Posterior vena cava (tissue), 2 donors: Measurements from ENCODE around the gene MGAT4B. TPM values are rescaled to one million over a fixed set of nuclear protein-coding genes. Genes with fewer than 3 reads are reported as not detected.
A peak's percentile ranks its signal among the peaks of the same experiment; 100 is the strongest.
"Not testable (repeated sequence)": the region's sequence is repeated elsewhere in the genome, so short reads cannot be mapped to it uniquely, and the experiment has no call there.

ENCODE experiments used
- DNase-seq: peaks from one replicate; pipeline ENCODE4 v3.0.0-alpha.2; 2020; ENCODE audit warnings: low spot score
- intact Hi-C, 2 donors: fragments of 100-400 bp; cut with DNase I; formaldehyde crosslinking; loops; one replicate each; pipeline versions ENCODE4 v1.14.1 to v1.14.2; 2022 to 2023
- long read RNA-seq, 2 donors: library from polyadenylated mRNA; unstranded; transcript quantifications; one replicate each; pipeline ENCODE4 v2.0.0, GENCODE V29; 2020 to 2021
- total RNA-seq, 2 donors: library from RNA; stranded (reverse); fragmentation: NEBNext Ultra II Directional; extraction: Animal tissue kit (Norgen Biotek cat#: 25700); gene quantifications; one replicate each; pipeline ENCODE4 v1.2.1, GENCODE V29; 2021
- donor health status: DM: yes; HTN: yes; CAD: no.
- donor health status: DM: yes; HTN: yes; CAD: no.

The MGAT4B gene
- 10 to 100 TPM; 54.6 to 62.8 TPM for total RNA-seq
- long read RNA-seq, donor 1, transcript MGAT4B-201 (15 exons, 2,446 nt): major isoform, 15 of 20 reads
- long read RNA-seq, donor 1, partial matches to known transcripts: 4 of 20 reads
- long read RNA-seq, donor 1, other reads (novel, unspliced or antisense): 1 of 20 reads
- long read RNA-seq, donor 2, partial matches to known transcripts: 9 of 13 reads
- long read RNA-seq, donor 2, other reads (novel, unspliced or antisense): 1 of 13 reads

DNA sequence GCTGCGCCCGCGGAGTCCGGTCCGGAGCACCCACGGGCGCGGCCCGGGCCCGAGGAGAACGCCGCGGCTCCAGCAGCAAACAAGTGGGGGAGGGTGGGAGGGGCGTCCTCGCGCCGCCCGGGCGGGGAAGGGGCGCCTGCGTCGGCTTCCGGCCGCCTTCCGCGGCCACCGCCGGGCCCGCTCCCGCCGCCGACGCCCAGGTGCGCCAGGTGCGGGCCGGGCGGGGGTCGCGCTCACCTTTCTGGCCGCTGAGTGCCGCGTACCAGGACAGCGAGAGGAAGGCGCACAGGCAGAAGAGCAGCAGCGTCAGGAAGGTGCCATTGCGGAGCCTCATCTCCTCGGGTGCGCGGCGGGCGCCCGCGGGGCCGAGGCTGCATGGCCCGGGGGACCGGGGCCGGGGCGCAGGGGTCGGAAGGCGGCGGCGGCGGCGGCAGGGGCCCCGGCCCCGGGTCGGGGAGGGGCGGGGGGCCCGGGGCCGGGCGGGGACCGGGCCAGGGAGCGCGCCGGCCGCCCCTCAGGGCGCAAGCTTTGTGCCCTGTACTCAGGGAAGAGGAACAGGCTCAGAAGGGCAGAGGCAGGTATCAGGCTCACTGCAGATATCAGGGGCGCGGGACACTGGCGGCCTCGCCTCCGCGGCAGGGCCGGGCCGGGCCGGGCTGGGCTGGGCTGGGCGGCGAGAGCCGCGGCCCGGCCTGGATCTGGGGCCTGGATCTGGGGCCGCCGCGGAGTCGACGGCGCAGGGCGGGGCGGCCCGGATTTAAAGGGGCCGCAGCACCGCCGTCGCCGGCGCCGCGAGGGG lies at the start of gene MGAT4B:
MGAT4B (minus strand) TSS at position 617 of the 799 bp plus-strand sequence; CDS start at position 334, 283 bp downstream.
- intact Hi-C loops: loop anchor here in 1 of 2 donors (2.0 kb wide), 1 partner anchor 14 kb away; the partner anchor contains the start of gene SQSTM1
- DNase-seq: peak; percentile 91

DNA sequence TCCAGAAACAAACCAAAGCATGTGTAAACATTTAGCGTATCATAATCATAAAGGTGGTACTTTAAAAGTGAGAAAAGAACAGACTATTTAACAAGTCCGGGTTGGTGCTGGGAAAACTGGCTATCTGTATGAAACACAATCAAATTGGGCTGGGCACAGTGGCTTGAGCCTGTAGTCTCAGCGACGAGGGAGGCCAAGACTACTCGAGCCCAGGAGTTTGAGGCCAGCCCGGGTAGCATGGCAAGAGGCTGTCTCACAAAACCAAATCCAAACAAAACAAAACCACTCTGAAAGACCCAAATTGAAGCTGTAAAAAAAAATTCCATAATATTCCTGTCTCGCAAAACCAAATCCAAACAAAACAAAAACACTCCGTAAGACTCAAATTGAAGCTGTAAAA lies 47.7 kb upstream of the MGAT4B start:
- intact Hi-C loops: no loop called here
- peak; percentile 61 for DNase-seq

DNA sequence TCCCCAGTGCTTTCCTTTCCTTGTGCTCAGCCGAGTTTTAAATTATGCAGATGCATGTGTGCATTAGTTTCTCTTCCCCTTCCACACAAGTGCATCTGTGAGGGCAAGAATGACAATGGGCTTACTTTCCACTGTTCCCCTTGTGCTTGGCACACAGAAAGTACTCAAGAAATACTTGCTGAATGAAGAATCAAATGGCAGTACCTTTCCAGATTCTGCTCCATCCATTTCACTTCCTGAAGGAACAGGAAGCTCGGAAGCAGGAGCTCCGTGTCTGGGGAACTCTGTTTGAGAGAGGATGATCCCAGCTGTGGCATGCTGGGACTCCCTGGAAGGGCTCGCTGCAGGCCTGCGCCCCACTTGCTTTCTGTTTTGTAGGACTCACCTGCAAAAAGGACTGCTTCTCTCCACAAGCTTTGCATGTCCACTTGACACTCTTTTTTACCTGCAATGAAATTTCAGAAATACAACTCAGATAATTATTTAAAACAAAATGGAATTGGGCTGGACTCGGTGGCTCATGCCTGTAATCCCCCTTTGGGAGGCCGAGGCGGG lies 46.4 kb upstream of the MGAT4B start:
- peak; percentile 37 for DNase-seq
- intact Hi-C loops: no loop called here

DNA sequence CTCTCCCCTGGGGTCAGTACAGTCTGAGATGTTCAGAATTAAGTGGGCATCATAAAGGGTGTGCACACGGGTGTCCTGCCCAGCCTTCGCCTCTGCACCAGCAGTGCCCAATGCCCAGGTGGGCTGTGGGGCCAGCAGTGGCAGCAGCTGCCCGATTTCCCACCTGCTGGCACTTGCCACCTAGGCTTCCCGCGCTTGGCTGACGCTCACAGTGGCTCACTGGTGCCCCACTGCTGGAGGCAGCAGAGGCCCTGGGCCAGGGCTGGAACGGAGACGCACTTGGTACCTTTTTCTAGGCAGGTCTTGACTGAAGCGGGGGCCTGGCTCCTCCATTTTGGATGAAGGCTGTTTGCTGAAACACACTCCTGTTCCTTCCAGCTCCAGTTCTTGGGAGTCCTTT lies 35.0 kb upstream of the MGAT4B start:
- peak; percentile 57 for DNase-seq
- intact Hi-C loops: no loop called here

DNA sequence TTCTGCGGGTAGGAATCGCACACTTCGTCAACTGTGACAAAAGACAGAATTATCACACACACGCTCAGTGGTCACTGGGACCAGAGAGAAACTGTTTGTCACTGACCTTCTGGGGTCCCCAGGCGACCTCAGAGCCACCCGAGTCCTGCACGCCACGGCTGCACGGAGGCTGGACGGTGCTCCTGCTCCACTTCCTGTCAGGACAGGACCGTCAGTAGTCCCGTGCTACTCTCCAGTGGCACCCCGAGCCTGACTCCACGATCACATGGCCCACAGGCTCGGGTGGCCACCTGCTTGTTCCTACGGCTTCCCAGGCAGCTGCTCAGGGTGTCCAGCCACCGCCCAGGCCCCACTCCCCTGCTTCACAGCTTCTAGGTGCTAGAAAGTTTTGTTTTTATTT lies 34.1 kb upstream of the MGAT4B start:
- intact Hi-C loops: no loop called here
- peak; percentile 73 for DNase-seq

DNA sequence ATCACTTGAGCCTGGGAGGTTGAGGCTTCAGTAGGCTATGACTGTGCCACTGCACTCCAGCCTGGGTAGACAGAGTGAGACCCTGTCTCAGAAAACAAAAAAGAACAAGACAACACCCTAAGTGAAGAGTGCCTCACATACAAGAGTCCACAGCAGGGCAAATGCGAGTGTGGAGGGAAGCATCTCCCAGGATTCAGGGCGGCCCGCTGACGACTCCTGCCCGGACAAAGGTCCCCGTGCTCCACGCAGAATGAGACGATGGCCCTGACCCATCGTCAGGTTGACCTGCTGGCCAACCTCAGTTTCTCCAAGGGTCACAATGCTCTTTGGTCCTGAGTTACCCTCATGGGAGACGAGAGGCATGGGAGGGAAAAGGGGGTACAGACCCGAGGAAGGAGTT lies 33.7 kb upstream of the MGAT4B start:
- peak; percentile 77 for DNase-seq
- intact Hi-C loops: no loop called here

DNA sequence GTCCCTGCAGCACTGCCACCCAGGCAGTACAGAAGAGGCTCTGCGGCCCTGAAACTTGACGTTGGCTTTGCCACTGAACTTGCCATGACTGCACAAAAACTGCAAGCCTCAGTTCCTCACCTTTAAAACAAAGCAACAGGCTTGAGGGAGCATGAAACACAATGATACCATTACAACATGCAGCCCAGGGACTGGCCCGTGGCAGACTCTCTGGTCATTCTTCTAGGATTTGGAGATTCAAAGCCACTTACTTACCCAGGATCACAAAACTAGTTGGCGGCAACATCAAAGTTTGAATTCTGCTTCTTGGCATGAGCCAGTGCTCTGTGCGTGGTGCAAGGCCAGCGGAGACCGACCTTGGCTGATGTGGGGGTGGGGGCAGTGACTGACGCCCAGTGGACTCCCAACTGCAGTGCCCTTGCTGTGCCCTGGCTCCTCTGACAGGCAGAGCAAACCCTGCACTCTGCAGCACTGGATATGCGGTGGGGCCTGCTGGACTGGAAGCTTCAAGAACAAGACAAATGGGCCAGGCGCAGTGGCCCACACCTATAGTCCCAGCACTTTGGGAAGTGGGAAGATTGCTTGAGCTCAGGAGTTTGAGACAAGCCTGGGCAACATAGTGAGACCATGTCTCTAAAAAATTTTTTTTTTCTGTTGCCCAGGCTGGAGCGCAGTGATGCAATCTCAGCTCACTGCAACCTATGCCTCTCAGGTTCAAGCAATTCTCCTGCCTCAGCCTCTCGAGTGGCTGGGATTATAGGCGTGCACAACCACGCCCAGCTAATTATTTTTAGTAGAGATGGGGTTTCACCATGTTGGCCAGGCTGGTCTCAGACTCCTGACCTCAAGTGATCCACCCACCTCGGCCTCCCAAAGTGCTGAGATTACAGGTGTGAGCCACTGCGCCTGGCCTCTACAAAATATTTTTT lies 32.9 kb upstream of the MGAT4B start:
- intact Hi-C loops: no loop called here

DNA sequence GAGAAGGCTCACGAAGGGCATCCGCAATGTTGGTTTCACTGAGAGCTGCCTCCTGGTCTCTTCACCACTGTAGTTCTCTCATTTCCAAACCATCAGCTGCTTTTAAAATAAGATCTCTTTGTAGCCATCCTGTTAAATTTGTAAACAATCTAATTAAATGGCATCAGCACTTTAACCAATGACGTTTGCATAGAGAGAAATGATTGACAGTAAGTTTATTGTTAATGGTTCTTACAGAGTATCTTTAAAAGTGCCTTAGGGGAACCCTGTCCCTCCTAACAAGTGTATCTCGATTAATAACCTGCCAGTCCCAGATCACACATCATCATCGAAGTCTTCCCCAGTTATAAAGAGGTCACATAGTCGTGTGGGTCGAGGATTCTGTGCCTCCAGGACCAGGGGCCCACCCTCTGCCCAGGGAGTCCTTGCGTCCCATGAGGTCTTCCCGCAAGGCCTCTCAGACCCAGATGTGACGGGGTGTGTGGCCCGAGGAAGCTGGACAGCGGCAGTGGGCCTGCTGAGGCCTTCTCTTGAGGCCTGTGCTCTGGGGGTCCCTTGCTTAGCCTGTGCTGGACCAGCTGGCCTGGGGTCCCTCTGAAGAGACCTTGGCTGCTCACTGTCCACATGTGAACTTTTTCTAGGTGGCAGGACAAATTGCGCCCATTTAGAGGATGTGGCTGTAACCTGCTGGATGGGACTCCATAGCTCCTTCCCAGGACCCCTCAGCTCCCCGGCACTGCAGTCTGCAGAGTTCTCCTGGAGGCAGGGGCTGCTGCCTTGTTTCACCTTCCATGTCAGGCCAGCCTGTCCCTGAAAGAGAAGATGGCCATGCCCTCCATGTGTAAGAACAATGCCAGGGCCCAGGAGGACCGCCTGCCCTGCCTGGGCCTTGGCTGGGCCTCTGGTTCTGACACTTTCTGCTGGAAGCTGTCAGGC lies 30.7 kb upstream of the MGAT4B start:
- peak; percentile 71 for DNase-seq
- intact Hi-C loops: no loop called here

More for the DNA sequence above, 32.9 kb upstream of the MGAT4B start:
- peak; percentile 69 for DNase-seq

DNA sequence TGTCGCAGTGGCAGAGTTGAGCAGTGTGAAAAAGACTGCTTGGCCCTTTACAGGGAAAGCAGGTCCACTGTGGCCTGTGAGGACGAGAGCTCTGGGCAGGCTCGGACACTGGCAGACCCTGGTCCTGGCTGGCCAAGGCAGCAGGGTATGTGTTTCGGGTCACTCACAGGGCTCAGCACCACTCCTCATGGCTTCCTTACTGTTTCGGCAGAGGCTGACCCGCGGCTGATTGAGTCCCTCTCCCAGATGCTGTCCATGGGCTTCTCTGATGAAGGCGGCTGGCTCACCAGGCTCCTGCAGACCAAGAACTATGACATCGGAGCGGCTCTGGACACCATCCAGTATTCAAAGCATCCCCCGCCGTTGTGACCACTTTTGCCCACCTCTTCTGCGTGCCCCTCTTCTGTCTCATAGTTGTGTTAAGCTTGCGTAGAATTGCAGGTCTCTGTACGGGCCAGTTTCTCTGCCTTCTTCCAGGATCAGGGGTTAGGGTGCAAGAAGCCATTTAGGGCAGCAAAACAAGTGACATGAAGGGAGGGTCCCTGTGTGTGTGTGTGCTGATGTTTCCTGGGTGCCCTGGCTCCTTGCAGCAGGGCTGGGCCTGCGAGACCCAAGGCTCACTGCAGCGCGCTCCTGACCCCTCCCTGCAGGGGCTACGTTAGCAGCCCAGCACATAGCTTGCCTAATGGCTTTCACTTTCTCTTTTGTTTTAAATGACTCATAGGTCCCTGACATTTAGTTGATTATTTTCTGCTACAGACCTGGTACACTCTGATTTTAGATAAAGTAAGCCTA lies 29.8 kb upstream of the MGAT4B start:
- intact Hi-C loops: no loop called here
- DNase-seq: peak; percentile 78

DNA sequence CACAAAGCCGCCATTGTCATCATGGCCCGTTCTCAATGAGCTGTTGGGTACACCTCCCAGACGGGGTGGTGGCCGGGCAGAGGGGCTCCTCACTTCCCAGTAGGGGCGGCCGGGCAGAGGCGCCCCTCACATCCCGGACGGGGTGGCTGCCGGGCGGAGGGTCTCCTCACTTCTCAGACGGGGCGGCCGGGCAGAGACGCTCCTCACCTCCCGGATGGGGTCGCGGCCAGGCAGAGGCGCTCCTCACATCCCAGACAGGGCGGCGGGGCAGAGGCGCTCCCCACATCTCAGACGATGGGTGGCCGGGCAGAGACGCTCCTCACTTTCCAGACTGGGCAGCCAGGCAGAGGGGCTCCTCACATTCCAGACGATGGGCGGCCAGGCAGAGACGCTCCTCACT lies 28.2 kb upstream of the MGAT4B start:
- intact Hi-C loops, DNase-seq: not testable (repeated sequence)

DNA sequence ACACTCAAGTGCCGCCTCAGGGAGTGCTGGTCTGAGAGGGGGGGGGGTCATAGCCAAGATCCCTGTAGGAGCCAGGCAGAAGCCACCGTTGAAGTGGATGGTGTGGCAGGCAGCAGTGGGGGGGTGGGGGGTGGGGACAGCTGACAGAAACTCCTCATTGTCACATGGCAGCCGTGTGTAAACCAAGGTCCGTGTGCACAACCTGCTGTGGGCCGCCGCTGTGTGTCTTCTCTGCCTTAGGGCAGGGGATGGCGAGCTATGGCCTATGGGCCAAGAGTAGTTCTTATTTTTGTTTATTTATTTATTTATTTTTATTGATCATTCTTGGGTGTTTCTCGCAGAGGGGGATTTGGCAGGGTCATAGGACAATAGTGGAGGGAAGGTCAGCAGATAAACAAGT lies 27.5 kb upstream of the MGAT4B start:
- peak; percentile 42 for DNase-seq
- intact Hi-C loops: no loop called here

DNA sequence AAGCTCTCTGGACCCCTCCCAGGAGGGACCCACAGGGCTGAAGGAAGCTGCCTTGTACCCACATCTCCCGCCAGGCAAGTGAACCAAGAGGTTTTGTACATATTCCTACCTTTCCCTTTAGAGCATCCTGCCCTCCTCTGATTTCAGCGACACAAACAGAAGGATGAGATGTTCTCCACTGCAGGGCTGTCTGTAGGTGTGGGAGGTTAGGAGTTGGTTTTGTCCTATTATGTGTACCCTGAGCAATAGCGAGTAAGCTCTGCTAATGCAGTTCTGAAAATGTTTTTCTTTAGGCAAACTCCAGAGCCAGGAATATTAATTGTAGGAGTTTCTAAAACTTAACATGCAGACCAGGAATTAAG lies 27.0 kb upstream of the MGAT4B start:
- no peak for DNase-seq
- intact Hi-C loops: no loop called here

DNA sequence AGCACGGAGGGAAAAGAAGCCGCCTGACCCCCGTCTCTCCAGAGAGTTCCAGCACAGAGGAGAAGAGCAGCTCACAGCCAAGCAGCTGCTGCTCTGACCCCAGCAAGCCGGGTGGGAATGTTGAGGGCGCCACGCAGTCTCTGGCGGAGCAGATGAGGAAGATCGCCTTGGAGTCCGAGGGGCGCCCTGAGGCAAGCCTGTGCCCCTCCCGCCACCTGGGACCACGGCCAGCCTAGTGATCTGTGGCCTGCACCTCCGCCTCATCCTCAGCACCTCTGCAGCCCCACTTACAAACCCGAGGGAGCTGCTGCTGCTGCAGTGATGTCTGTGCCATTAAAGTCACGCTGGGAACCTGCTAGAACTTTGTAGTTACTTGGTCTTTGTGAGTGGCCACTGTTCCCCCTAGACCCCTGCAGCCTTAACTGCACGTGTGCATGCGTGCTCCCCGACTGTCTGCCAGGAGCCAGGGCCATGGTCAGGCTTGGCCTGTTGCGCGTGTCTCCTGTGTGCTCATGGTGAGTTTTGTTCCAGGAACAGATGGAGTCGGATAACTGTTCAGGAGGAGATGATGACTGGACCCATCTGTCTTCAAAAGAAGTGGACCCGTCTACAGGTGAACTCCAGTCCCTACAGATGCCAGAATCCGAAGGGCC lies 26.5 kb upstream of the MGAT4B start:
- intact Hi-C loops: no loop called here
- DNase-seq: peak; percentile 70

DNA sequence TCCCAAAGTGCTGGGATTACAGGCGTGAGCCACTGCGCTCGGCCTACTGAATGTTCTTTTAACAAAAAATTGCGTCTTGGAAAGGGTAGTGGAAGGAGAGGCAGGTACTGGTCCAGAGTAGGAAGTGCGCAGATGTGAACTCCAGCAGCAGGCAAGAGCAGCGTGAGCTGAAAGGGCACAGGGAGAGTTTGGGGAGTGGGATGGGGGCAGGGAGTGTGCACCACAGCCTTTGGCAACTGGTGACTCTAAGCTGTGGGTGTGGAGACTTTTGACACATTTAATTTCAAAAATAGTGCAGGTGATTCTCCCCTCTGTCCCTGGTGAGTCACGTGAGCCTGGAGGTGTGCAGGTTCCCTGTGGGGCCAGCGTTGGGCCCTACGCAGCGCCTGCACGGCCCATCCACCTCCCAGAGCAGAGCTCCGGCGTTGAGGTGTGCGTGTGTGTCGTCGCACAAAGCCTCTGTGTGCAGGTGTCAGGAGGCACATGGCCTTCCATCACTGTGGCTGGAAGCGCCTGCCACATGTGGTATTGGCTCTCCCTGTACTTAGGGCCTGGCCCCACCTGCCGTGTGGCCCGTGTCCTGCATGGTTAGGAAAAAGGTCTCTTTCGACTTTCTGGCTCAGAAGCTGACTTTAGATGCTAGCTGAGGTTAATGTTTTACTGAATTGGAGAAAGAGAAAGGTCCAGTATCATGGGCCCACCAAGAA lies 25.5 kb upstream of the MGAT4B start:
- intact Hi-C loops: no loop called here
- DNase-seq: peak; percentile 34

DNA sequence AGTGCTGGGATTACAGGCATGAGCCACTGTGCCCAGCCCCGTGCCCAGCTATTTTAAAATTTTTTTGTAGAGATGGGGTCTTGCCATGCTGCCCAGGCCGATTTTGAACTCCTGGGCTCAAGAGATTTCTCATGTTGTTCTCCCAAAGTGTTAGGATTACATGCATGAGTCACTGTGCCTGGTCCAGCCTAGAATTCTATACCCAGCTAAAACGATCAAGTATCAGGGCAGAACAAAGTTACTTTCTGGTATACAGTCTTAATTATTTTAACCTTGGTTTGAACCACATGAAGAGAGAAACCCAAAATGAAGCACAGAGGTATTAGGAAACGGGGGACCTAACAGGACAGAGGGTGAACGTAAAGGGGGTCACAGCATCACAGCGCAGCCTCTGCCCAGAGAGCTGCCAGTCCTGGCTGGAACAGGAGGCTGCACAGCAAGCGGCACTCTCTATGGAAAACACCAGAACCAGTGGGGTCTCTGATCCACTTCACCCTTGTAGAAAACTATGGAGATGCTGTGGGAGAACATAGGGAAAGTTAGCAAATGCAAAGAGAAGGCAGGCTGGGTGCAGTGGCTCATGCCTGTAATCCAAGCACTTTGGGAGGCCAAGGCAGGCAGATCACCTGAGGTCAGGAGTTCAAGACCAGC lies 24.3 kb upstream of the MGAT4B start:
- intact Hi-C loops: no loop called here
- no peak for DNase-seq
